Stimulated activated CD8-positive, alpha-beta memory T cell treated with anti-CD3 and anti-CD28 coated beads, Interleukin-15, amount 100 ng/mL, for 1 hour (primary cell): ENCODE measurements around the gene C16orf95.
"Not testable (repeated sequence)": the region's sequence is repeated elsewhere in the genome, so short reads cannot be mapped to it uniquely, and the experiment has no call there.

Source experiments
- DNase-seq: peaks from one replicate; pipeline ENCODE4 v3.0.0-alpha.2; 2020; ENCODE audit warnings: low read depth

The C16orf95 gene

GRCh38 chr16:87316923-87317749 is at the start of gene C16orf95:
TSS of gene C16orf95 (minus strand) at chr16:87317392. CDS start at chr16:87317242, 150 bp downstream.
- DNase-seq: peak; percentile 96

GRCh38 chr16:87366930-87367329 is 49.7 kb upstream of the C16orf95 start:
- no peak for DNase-seq

- no peak for DNase-seq
Observed at GRCh38 chr16:87366288-87366687, 49.1 kb upstream of the C16orf95 start.

GRCh38 chr16:87365021-87365713 is 48.0 kb upstream of the C16orf95 start:
- DNase-seq: no peak

- no peak for DNase-seq
Observed at GRCh38 chr16:87363771-87364455, 46.7 kb upstream of the C16orf95 start.

- DNase-seq: not testable (repeated sequence)
Observed at GRCh38 chr16:87362828-87363559, 45.8 kb upstream of the C16orf95 start.

GRCh38 chr16:87361916-87362619 is 44.9 kb upstream of the C16orf95 start:
- DNase-seq: no peak

GRCh38 chr16:87360862-87361610 is 43.8 kb upstream of the C16orf95 start:
- no peak for DNase-seq

GRCh38 chr16:87359121-87359520 is 41.9 kb upstream of the C16orf95 start:
- no peak for DNase-seq

- no peak for DNase-seq
Observed at GRCh38 chr16:87358696-87359095, 41.5 kb upstream of the C16orf95 start.

GRCh38 chr16:87358250-87358649 is 41.1 kb upstream of the C16orf95 start:
- no peak for DNase-seq

- DNase-seq: no peak
Observed at GRCh38 chr16:87356491-87356853, 39.3 kb upstream of the C16orf95 start.

- DNase-seq: no peak
Observed at GRCh38 chr16:87353613-87354012, 36.4 kb upstream of the C16orf95 start.

GRCh38 chr16:87352818-87353217 is 35.6 kb upstream of the C16orf95 start:
- no peak for DNase-seq

- no peak for DNase-seq
Observed at GRCh38 chr16:87351320-87351698, 34.1 kb upstream of the C16orf95 start.

GRCh38 chr16:87350681-87351319 is 33.6 kb upstream of the C16orf95 start:
- no peak for DNase-seq

- no peak for DNase-seq
Observed at GRCh38 chr16:87350031-87350430, 32.8 kb upstream of the C16orf95 start.

- no peak for DNase-seq
Observed at GRCh38 chr16:87348616-87349157, 31.5 kb upstream of the C16orf95 start.

GRCh38 chr16:87347932-87348615 is 30.9 kb upstream of the C16orf95 start:
- no peak for DNase-seq
